ENCODE results near the gene KRTAP12-1. TPM values are rescaled to one million over a fixed set of nuclear protein-coding genes. Genes with fewer than 3 reads are reported as not detected.

Gene KRTAP12-1
- total RNA-seq, 1 donor from 2014 or later = not detected

- H3K9me3 ChIP-seq (replicated peaks) = peaks cover 28% of the 10 kb centered on the region
- DNase-seq = no peak
- no peaks in the 10 kb centered on the region for H3K4me1 ChIP-seq
- H3K4me3 ChIP-seq = no peak within 1 kb of the TSS
- no peaks in the 10 kb centered on the region for H3K36me3 ChIP-seq
- intact Hi-C loops (cut with micrococcal nuclease) = no loop called here
- H3K27me3 ChIP-seq (ENCODE audit: low read depth) = peaks cover 35% of the 10 kb centered on the region
- TF ChIP-seq CTCF (IDR thresholded peaks at IDR 0.05; ENCODE audit: borderline replicate concordance) = no peak
- H3K27ac ChIP-seq (replicated peaks) = no peak within 1 kb of the TSS
Measured at GRCh38 chr21:44637018-44637850, 44.7 kb downstream of the KRTAP12-1 start, which contains the start of gene KRTAP10-10. Gene KRTAP10-10, plus strand, starts transcription at chr21:44637356. Its CDS starts 62 bp downstream, at chr21:44637418.

- intact Hi-C loops (cut with micrococcal nuclease) = no loop called here
- H3K9me3 ChIP-seq (replicated peaks) = peaks cover 31% of the 10 kb centered on the region
- H3K27me3 ChIP-seq (ENCODE audit: low read depth) = peaks cover 35% of the 10 kb centered on the region
- H3K4me1 ChIP-seq = no peaks in the 10 kb centered on the region
- no peak overlapping the region for H3K27ac ChIP-seq (replicated peaks)
- no peak overlapping the region for H3K4me3 ChIP-seq
- DNase-seq = no peak
- TF ChIP-seq CTCF (IDR thresholded peaks at IDR 0.05; ENCODE audit: borderline replicate concordance) = no peak
- no peaks in the 10 kb centered on the region for H3K36me3 ChIP-seq
Measured at GRCh38 chr21:44636209-44637017, 45.5 kb downstream of the KRTAP12-1 start.

- Histone ChIP-seq H3K36me3 (no peaks in the 10 kb centered on the region), H3K4me1 (peaks cover 6% of the 10 kb centered on the region), H3K9me3 (replicated peaks) (peaks cover 38% of the 10 kb centered on the region), H3K4me3 (no peak overlapping the region), H3K27ac (replicated peaks) (no peak overlapping the region), H3K27me3 (ENCODE audit: low read depth) (peaks cover 32% of the 10 kb centered on the region)
- intact Hi-C loops (cut with micrococcal nuclease) = no loop called here
- TF ChIP-seq CTCF (IDR thresholded peaks at IDR 0.05; ENCODE audit: borderline replicate concordance) = no peak
- no peak for DNase-seq
Measured at GRCh38 chr21:44632067-44632466, 49.9 kb downstream of the KRTAP12-1 start.

Other genes with a start within 250 kb of the KRTAP12-1 start
- gene LRRC3, start 226.7 kb downstream of the KRTAP12-1 start, total RNA-seq = 1.8 TPM
- gene KRTAP10-1, start 142.0 kb downstream of the KRTAP12-1 start, total RNA-seq = not detected
- not detected for gene KRTAP10-2, start 130.7 kb downstream of the KRTAP12-1 start, total RNA-seq
- gene KRTAP10-3, start 123.4 kb downstream of the KRTAP12-1 start, total RNA-seq = not detected
- not detected for gene KRTAP10-4, start 108.4 kb downstream of the KRTAP12-1 start, total RNA-seq
- gene KRTAP10-5, start 101.6 kb downstream of the KRTAP12-1 start, total RNA-seq = not detected
- gene KRTAP10-6, start 89.7 kb downstream of the KRTAP12-1 start, total RNA-seq = not detected
- not detected for gene KRTAP10-7, start 81.6 kb downstream of the KRTAP12-1 start, total RNA-seq
- not detected for gene KRTAP10-8, start 70.1 kb downstream of the KRTAP12-1 start, total RNA-seq
- gene KRTAP10-9, start 55.1 kb downstream of the KRTAP12-1 start, total RNA-seq = not detected
- gene KRTAP10-10, start 44.8 kb downstream of the KRTAP12-1 start, total RNA-seq = not detected
- not detected for gene KRTAP10-11, start 35.7 kb downstream of the KRTAP12-1 start, total RNA-seq
- gene KRTAP12-4, start 27.5 kb downstream of the KRTAP12-1 start, total RNA-seq = not detected
- gene KRTAP12-3, start 24.2 kb downstream of the KRTAP12-1 start, total RNA-seq = not detected
- gene KRTAP12-2, start 15.2 kb downstream of the KRTAP12-1 start, total RNA-seq = not detected
- gene KRTAP10-12, start 15.0 kb upstream of the KRTAP12-1 start, total RNA-seq = not detected
- gene TSPEAR, start 29.4 kb upstream of the KRTAP12-1 start, total RNA-seq = 3.3 TPM
- 78.2 TPM for gene UBE2G2, start 119.7 kb upstream of the KRTAP12-1 start, total RNA-seq
- gene SUMO3, start 135.9 kb upstream of the KRTAP12-1 start, total RNA-seq = 75.5 TPM
- gene PTTG1IP, start 191.5 kb upstream of the KRTAP12-1 start, total RNA-seq = 171 TPM
- 18.6 TPM for gene ITGB2, start 238.7 kb upstream of the KRTAP12-1 start, total RNA-seq

All from left ventricle myocardium inferior (tissue), 1 donor.